Endothelial cell (in vitro differentiated cells): Measurements from ENCODE around the gene KREMEN1. TPM values are rescaled to one million over a fixed set of nuclear protein-coding genes. Genes with fewer than 3 reads are reported as not detected.
A peak's percentile ranks its signal among the peaks of the same experiment; 100 is the strongest.

Experiments
- DNase-seq: peaks from one replicate; pipeline ENCODE4 v3.0.0; 2021; ENCODE audit warnings: low spot score
- H3K27ac Mint-ChIP-seq: one replicate; pipeline ENCODE4 v1.8.0; 2021; ENCODE audit warnings: mixed read lengths, inconsistent platforms; ENCODE audit not compliant: unreplicated experiment
- H3K27me3 Mint-ChIP-seq: one replicate; pipeline ENCODE4 v1.8.0; 2021; ENCODE audit warnings: mild to moderate bottlenecking, moderate library complexity, mixed read lengths, inconsistent platforms; ENCODE audit not compliant: unreplicated experiment
- H3K36me3 Mint-ChIP-seq: one replicate; pipeline ENCODE4 v1.8.0; 2021; ENCODE audit warnings: mild to moderate bottlenecking, low read depth, mixed read lengths, inconsistent platforms; ENCODE audit not compliant: unreplicated experiment
- H3K4me1 Mint-ChIP-seq: one replicate; pipeline ENCODE4 v1.8.0; 2021; ENCODE audit warnings: mild to moderate bottlenecking, mixed read lengths, inconsistent platforms; ENCODE audit not compliant: unreplicated experiment
- H3K4me3 Mint-ChIP-seq: one replicate; pipeline ENCODE4 v1.8.0; 2021; ENCODE audit warnings: mild to moderate bottlenecking, mixed read lengths, inconsistent platforms; ENCODE audit not compliant: unreplicated experiment
- H3K9me3 Mint-ChIP-seq: one replicate; pipeline ENCODE4 v1.8.0; 2021; ENCODE audit warnings: mixed read lengths, inconsistent platforms; ENCODE audit not compliant: unreplicated experiment
- total RNA-seq: library from RNA; stranded (reverse); fragmentation: NEBNext Ultra II Directional; extraction: Animal tissue kit (Norgen Biotek cat#: 25700); gene quantifications from one replicate; pipeline ENCODE4 v1.2.1, GENCODE V29; 2021; ENCODE audit not compliant: unreplicated experiment
- TF ChIP-seq, protein P1 (sequence below): fragments of 200-600 bp; sonication (generic); IDR thresholded peaks from one replicate; pipeline ENCODE4 v1.5.0; 2021; ENCODE audit warnings: antibody characterized with exemption; ENCODE audit not compliant: unreplicated experiment

Gene KREMEN1
- total RNA-seq, 1 donor from 2014 or later = 3.1 TPM

DNA sequence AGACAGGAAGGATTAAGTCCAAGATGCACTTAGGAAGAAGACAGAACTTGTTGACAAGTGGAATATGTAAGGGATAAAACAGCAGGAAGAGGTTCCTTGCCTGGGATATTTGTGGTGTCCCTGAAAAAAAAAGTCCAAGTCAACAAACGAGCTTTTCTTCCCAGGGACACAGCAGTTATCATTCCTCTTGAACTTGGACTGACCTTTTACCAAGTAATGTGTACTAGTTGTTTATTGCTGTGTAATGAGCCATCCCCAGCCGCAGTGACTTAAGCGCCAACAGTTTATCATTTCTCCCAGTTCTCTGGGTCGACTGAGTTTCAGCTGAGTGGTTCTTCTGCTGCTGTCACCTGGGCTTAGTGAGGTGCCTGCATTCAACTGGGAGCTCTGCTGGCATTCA is 37.0 kb downstream of the KREMEN1 start:
- TF ChIP-seq, protein P1, sequence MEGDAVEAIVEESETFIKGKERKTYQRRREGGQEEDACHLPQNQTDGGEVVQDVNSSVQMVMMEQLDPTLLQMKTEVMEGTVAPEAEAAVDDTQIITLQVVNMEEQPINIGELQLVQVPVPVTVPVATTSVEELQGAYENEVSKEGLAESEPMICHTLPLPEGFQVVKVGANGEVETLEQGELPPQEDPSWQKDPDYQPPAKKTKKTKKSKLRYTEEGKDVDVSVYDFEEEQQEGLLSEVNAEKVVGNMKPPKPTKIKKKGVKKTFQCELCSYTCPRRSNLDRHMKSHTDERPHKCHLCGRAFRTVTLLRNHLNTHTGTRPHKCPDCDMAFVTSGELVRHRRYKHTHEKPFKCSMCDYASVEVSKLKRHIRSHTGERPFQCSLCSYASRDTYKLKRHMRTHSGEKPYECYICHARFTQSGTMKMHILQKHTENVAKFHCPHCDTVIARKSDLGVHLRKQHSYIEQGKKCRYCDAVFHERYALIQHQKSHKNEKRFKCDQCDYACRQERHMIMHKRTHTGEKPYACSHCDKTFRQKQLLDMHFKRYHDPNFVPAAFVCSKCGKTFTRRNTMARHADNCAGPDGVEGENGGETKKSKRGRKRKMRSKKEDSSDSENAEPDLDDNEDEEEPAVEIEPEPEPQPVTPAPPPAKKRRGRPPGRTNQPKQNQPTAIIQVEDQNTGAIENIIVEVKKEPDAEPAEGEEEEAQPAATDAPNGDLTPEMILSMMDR = no peak
- Mint-ChIP-seq H3K36me3 (no peaks in the 10 kb centered on the region), H3K27ac (no peak overlapping the region), H3K9me3 (no peaks in the 10 kb centered on the region), H3K4me3 (no peak overlapping the region), H3K4me1 (peaks cover 5% of the 10 kb centered on the region), H3K27me3 (peaks cover 4% of the 10 kb centered on the region)
- DNase-seq = no peak

DNA sequence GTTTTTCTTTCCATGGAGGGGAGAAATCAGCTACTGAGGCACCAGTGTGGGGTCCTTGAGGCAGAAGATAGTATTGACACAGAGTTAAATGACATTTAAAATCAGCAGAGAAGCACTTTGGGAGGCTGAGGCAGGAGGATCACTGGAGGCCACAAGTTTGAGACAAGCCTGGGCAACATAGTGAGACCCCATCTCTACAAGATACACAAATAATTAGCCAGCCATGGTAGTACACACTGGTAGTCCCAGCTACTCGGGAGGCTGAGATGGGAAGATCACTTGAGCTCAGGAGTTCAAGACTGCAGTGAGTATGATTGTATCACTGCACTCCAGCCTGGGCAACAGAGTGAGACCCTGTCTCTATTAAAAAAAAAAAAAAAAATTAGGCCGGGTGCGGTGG is 38.1 kb downstream of the KREMEN1 start:
- TF ChIP-seq, protein P1 = no peak
- Mint-ChIP-seq H3K9me3 (no peaks in the 10 kb centered on the region), H3K27me3 (peaks cover 4% of the 10 kb centered on the region), H3K4me1 (peaks cover 5% of the 10 kb centered on the region), H3K27ac (no peak overlapping the region), H3K36me3 (no peaks in the 10 kb centered on the region), H3K4me3 (peak overlapping the region; percentile 23)
- DNase-seq = no peak

DNA sequence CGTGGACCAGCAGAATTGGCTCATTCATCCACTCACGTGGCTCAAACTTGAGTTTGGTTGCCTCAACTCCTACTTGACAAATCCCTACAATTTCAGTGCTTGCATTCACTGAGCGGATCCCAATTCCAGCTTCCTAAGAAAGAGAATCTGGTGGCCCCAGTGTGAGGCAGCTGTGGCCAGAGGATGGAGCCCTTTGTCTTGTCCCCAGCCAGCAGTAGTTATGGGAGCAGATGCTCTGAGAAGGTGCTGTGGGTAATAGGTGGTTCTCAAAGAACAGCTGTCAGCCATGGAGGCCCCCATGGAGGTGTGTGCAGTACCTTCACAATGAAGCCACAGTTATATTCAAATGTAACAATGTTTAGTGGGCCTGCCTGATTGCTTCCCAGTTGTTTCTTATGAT is 39.3 kb downstream of the KREMEN1 start:
- Mint-ChIP-seq H3K4me3 (no peak overlapping the region), H3K27ac (no peak overlapping the region), H3K9me3 (no peaks in the 10 kb centered on the region), H3K4me1 (peaks cover 5% of the 10 kb centered on the region), H3K36me3 (no peaks in the 10 kb centered on the region), H3K27me3 (peaks cover 4% of the 10 kb centered on the region)
- DNase-seq = no peak
- TF ChIP-seq, protein P1 = no peak

DNA sequence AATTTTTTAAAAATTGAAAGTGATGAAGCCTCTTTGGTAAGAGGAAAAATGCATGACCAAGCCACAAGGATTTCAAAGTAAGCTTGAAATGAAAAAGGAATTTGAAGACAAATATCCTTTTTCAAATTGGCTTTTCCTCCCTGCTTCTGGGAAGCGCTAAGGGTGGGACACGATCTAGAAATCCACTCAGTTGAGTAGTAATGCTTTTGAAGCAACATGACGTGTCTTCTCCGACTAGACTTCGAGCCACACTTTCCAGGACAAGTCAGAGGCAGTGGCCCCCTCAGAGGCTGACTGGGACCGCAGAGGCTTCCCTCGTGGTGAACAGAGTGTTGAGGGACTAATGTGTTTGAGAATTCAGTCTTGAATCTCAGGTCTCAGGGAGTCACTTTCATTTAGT is 39.8 kb downstream of the KREMEN1 start:
- TF ChIP-seq, protein P1 = no peak
- no peak for DNase-seq
- Mint-ChIP-seq H3K27me3 (peaks cover 4% of the 10 kb centered on the region), H3K27ac (no peak overlapping the region), H3K4me1 (peaks cover 5% of the 10 kb centered on the region), H3K36me3 (no peaks in the 10 kb centered on the region), H3K4me3 (no peak overlapping the region), H3K9me3 (no peaks in the 10 kb centered on the region)

DNA sequence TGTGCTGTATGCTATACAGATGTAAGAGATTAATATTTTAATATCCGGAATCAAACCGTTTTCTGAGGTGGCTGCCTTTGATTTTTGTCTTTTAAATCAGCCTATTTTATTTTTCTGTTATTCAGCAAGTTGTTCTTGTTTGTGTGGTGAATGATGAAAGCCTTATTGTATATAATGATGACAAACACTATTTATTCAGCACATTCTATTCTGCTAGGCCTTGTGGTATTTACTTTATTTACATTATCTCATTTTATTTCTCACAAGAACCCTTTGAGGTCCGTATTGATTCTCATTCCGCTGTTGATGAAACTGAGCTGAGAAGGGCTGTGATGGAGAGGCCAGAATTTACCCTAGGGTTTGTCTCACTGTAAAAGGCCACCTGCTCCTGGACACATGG is 40.5 kb downstream of the KREMEN1 start:
- Mint-ChIP-seq H3K9me3 (no peaks in the 10 kb centered on the region), H3K27me3 (peaks cover 4% of the 10 kb centered on the region)
- TF ChIP-seq, protein P1 = no peak

More for the DNA sequence above, 40.5 kb downstream of the KREMEN1 start:
- DNase-seq = no peak
- peaks cover 3% of the 10 kb centered on the region for H3K36me3 Mint-ChIP-seq
- H3K27ac Mint-ChIP-seq = no peak overlapping the region
- H3K4me1 Mint-ChIP-seq = peaks cover 5% of the 10 kb centered on the region
- H3K4me3 Mint-ChIP-seq = no peak overlapping the region
